GM12878 (cell line): ENCODE measurements around the gene RNF7.

ENCODE experiments used
- CTCF ChIP-seq, 3 experiments: IDR thresholded peaks in 2 of 3; conservative IDR thresholded peaks in 1 of 3; 2 replicates each; pipeline ENCODE4 v1.5.1; 2011; ENCODE audit warnings: low read depth in 3 of 3, low read length in 3 of 3, mild to moderate bottlenecking in 3 of 3, control low read depth in 2 of 3, moderate library complexity in 2 of 3, inconsistent platforms in 1 of 3, mixed read lengths in 1 of 3; ENCODE audit not compliant: control insufficient read depth in 2 of 3, insufficient read depth in 1 of 3; ENCODE audit errors: extremely low read depth in 1 of 3
- EZH2 ChIP-seq: IDR thresholded peaks from 2 replicates; pipeline ENCODE4 v1.6.1; 2012; ENCODE audit warnings: low read depth, mild to moderate bottlenecking, control low read depth, inconsistent platforms, low read length, borderline replicate concordance; ENCODE audit not compliant: control insufficient read depth
- JUND ChIP-seq: IDR thresholded peaks from 2 replicates; pipeline ENCODE4 v1.6.1; 2012; ENCODE audit warnings: low read depth, mild to moderate bottlenecking, low read length, improper control_type of control experiment, moderate library complexity
- MXI1 ChIP-seq: fragments of 150-350 bp; IDR thresholded peaks from 2 replicates; pipeline ENCODE4 v1.6.1; 2011; ENCODE audit warnings: low read depth, mild to moderate bottlenecking, inconsistent platforms, low read length, improper control_type of control experiment
- NFIC ChIP-seq: IDR thresholded peaks from 2 replicates; pipeline ENCODE4 v1.6.1; 2012; ENCODE audit warnings: low read depth, mild to moderate bottlenecking, inconsistent platforms, low read length, moderate library complexity
- POLR2A ChIP-seq: IDR thresholded peaks from 2 replicates; pipeline ENCODE4 v1.6.1; 2011; ENCODE audit warnings: low read depth, mild to moderate bottlenecking, low read length
- POLR2AphosphoS5 ChIP-seq: IDR thresholded peaks from 2 replicates; pipeline ENCODE4 v1.6.1; 2011; ENCODE audit warnings: mild to moderate bottlenecking, low read length, inconsistent platforms
- TF ChIP-seq, protein P1 (sequence below): IDR thresholded peaks from 2 replicates; pipeline ENCODE4 v1.6.1; 2012; ENCODE audit warnings: low read depth, low read length, improper control_type of control experiment

DNA sequence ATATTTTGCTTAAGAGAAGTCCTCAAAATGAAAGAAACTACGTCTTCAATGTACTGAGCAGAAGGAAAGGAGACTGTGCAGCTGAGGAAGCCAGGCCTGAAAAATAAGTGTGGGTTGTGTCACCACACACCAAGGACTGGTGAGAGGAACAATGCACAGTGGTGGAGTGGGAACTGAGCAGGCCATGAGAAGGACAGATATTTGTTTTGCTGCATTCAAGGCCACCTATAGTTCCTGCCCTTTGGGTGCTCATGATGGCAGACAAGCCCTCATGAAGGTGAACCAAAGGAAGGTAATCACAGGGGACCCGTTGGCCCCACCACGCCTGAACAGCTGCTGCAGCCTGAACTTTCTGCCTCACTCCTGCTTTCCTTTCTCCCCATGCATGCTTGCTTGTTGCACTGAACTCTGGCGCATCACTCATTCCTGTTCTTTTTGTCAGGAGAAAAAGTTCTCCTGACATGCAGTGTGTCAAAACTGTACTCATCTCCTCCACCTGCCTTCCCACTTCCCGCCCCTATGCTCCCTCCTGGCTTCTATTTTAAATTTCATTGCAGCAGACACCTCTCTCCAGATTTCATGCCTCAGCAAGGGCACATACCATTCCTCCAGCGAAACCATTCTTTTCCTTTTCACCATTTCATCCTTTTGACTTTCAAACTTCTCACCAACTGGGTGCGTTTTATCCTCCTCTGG, 2.2 kb upstream of the RNF7 start:
- TF ChIP-seq, protein P1, sequence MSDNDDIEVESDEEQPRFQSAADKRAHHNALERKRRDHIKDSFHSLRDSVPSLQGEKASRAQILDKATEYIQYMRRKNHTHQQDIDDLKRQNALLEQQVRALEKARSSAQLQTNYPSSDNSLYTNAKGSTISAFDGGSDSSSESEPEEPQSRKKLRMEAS: no peak
- TF ChIP-seq CTCF (IDR thresholded peaks at IDR 0.05 in 2 of 3, conservative IDR thresholded peaks at IDR 0.05 in 1 of 3; ENCODE audit: control insufficient read depth in 2 of 3, extremely low read depth in 1 of 3, insufficient read depth in 1 of 3, low read depth in 3 of 3, low read length in 3 of 3) (no peak), POLR2AphosphoS5 (no peak), JUND (no peak), MXI1 (no peak), NFIC (no peak), POLR2A (no peak), EZH2 (no peak)
